ENCODE results near the gene RASGRF1.
"Not testable (repeated sequence)": the region's sequence is repeated elsewhere in the genome, so short reads cannot be mapped to it uniquely, and the experiment has no call there.

Gene RASGRF1

DNA sequence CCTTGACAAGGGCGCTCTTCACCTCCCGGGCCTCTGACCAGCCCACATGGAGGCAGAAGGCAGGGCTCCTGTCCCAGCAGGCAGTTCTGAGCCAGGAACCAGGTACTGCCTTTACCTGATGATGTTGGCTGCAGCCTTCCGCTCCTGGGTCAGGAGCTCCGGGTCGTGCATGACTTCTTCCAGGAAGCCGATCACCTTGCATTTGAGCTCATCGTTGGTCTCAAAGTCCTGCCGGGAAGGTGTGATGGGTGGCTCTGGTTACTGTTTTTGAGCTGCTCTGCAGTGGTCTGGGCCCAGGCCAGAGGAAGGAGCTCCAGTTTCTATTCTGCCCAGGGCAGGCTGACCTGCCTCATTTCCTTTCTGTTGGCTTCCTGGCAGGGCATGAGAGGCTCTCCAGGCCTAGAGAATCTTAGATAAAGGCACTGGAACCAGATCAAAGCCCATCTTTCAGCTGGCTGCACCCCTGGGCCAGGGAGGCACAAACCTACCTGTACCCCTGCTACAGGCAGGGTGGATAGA is 92.5 kb downstream of the RASGRF1 start:
- no peak overlapping the region for H3K4me3 ChIP-seq (ENCODE audit: low read length)
- DNase-seq (ENCODE audit: low read depth): no peak
- TF ChIP-seq, protein P1, sequence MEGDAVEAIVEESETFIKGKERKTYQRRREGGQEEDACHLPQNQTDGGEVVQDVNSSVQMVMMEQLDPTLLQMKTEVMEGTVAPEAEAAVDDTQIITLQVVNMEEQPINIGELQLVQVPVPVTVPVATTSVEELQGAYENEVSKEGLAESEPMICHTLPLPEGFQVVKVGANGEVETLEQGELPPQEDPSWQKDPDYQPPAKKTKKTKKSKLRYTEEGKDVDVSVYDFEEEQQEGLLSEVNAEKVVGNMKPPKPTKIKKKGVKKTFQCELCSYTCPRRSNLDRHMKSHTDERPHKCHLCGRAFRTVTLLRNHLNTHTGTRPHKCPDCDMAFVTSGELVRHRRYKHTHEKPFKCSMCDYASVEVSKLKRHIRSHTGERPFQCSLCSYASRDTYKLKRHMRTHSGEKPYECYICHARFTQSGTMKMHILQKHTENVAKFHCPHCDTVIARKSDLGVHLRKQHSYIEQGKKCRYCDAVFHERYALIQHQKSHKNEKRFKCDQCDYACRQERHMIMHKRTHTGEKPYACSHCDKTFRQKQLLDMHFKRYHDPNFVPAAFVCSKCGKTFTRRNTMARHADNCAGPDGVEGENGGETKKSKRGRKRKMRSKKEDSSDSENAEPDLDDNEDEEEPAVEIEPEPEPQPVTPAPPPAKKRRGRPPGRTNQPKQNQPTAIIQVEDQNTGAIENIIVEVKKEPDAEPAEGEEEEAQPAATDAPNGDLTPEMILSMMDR (IDR thresholded peaks at IDR 0.05; ENCODE audit: insufficient read depth, low read depth, low read length, missing control alignments): no peak

DNA sequence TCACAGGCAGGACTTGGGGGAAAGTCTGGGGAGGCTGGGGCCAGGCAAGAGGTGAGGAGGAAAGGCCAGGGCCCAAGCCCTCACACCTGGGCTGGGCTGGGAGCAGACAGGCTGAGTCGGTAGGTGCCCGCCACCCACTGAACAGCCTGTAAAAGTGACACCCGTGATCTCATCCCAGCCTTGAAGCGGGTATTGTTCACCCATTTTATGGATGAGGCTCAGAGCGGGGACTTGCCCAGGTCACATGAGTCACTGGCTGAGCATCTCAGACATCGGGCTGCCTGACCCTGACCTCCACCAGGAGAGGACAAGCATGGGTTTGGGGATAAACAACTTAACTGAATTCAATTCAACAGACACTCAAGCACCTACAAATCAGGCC is 93.7 kb downstream of the RASGRF1 start:
- peak; percentile 25 for DNase-seq (ENCODE audit: low read depth)
- TF ChIP-seq, protein P1 (IDR thresholded peaks at IDR 0.05; ENCODE audit: insufficient read depth, low read depth, low read length, missing control alignments): no peak
- no peak overlapping the region for H3K4me3 ChIP-seq (ENCODE audit: low read length)

DNA sequence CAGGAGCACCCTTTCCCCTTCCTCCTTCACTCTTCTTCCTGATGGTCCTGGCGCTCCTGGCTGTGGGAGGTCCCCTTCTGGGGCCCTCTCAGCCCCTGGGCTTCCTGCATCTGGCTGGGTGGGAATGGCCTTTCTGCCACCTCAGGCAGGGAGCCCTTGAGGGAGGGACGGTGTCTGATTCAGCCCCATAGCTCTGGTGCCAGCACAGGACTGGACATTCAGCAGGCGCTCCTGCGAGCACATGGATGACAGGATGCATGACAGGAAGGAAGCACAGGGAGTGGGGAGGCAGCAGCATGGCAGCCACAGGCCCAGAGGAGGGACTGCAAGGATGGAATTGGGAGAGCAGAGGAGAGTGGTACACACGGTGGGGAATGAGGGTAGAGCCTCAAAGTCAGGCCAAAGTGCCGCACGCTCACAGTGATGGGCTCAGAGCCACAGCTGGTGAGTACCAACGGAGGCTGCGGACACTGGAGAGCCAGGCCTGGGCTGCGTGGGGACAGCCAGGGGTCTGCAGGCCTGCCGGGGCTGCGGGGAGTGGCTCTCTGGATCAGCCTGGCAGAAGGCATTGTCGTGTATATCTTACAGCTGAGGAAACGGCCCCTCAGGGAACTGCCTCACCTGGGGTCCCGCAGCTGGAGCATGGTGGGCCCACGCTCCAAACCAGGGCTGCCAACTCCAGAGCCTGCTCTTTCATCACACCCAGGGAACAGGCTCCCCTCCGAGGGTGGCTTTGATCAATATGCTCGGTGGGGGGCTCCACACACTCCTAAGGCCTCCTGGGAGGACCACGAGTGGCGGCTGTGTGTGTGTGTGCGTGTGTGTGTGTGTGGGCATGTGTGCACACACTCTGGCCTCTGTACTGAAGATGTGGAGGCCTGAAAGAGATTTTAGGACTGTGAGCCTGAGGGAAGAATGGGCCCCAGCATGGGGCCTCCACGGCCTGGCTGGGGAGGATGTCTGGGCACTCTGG is 94.4 kb downstream of the RASGRF1 start:
- no peak for DNase-seq (ENCODE audit: low read depth)
- TF ChIP-seq, protein P1 (IDR thresholded peaks at IDR 0.05; ENCODE audit: insufficient read depth, low read depth, low read length, missing control alignments): no peak

DNA sequence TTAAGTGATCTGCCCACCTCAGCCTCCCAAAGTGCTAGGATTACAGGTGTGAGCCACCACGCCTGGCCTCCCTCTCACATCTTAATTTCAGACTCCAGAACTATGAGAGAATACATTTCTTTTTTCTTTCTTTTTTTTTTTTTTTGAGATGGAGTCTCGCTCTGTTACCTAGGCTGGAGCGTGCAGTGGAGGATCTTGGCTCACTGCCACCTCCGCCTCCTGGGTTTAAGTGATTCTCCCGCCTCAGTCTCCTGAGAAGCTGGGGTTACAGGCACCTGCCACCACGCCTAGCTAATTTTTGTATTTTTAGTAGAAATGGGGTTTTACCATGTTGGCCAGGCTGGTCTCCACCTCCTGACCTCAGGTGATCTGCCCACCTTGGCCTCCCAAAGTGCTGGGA is 95.4 kb downstream of the RASGRF1 start:
- DNase-seq (ENCODE audit: low read depth): not testable (repeated sequence)

More for the DNA sequence above, 94.4 kb downstream of the RASGRF1 start:
- H3K4me3 ChIP-seq (ENCODE audit: low read length): no peak overlapping the region

DNA sequence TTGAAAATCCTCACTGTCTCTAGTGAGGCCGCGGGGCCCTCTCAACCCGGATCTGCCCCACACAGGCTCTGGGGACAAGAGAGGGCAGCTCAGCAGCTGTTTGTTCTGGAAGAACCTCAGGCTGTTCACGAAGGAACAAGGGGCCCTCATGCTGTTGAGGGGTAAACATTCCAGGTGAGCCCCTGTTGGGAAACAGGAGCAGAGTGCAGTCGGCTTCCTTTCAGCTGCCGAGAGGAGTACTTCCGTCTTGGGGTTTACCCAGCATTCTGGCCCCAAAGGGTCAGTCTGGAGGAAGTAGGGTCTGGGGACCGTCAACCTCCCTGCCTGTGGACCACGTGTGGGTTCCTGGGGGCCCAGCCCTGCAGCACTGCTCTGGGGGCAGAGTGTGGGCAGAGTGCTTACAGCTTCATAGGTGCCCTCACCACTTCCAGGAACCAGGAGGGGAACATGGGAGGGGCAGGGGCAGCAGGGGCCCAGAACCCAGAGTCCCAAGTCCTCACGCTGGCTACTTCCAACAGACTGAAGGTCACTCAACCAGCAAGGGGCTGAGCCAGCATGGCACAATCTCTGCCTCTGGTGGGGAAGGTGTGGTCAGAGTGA is 96.5 kb downstream of the RASGRF1 start:
- no peak for DNase-seq (ENCODE audit: low read depth)
- TF ChIP-seq, protein P1 (IDR thresholded peaks at IDR 0.05; ENCODE audit: insufficient read depth, low read depth, low read length, missing control alignments): no peak
- H3K4me3 ChIP-seq (ENCODE audit: low read length): no peak overlapping the region

More for the DNA sequence above, 95.4 kb downstream of the RASGRF1 start:
- H3K4me3 ChIP-seq (ENCODE audit: low read length): not testable (repeated sequence)

DNA sequence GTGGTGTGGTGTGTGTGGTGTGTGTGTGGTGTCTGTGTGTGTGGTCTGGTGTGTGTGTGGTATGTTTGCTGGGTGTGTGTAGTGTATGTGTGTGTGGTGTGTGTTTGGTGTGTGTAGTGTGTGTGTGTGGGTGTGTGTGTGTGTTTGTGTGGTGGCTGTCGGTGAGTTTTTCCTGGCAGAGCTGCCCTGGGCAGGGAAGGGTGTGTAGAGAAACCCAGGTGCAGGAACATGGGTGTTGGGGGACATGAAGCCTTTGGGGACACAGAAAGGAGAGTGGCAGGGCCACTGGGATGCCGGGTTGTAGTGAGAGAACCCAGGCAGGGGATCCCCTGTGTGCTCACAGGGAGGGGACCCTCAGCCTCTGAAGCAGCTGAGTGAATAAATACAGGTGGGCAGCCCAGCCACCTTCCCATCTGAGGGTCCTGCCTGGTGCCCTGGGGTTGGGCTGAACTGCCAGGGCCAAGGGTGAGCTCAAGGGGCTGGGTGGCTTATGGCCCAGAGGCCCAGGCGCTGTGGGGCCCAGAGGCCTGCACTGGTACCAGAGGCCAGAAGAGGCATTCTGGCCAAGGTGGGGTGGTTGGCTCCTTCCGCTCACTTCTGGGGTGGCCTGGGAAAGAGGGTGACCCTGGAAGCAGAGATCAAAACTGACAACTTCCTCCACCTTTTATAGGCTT is 97.2 kb downstream of the RASGRF1 start:
- TF ChIP-seq, protein P1 (IDR thresholded peaks at IDR 0.05; ENCODE audit: insufficient read depth, low read depth, low read length, missing control alignments): no peak
- no peak for DNase-seq (ENCODE audit: low read depth)
- no peak overlapping the region for H3K4me3 ChIP-seq (ENCODE audit: low read length)

All from epithelial cell of esophagus (primary cell).